NCI-H510A (cell line): Measurements from ENCODE around the gene SLC27A6.
"Not testable (repeated sequence)": the region's sequence is repeated elsewhere in the genome, so short reads cannot be mapped to it uniquely, and the experiment has no call there.

Source experiments
- DNase-seq: peaks from one replicate; lab custom pipeline; 2025; lab: John Stamatoyannopoulos, UW

SLC27A6 gene

GRCh38 chr5:129002527-129002842 lies 37.2 kb downstream of the SLC27A6 start:
- no peak for DNase-seq

GRCh38 chr5:129003232-129003631 lies 37.9 kb downstream of the SLC27A6 start:
- no peak for DNase-seq

GRCh38 chr5:129014185-129014584 lies 48.9 kb downstream of the SLC27A6 start:
- no peak for DNase-seq

GRCh38 chr5:129018837-129019236 lies 53.5 kb downstream of the SLC27A6 start:
- DNase-seq, result no peak

- DNase-seq, result no peak
These were observed 54.2 kb downstream of the SLC27A6 start for GRCh38 chr5:129019401-129019908.

- DNase-seq, result no peak
These were observed 55.4 kb downstream of the SLC27A6 start for GRCh38 chr5:129020683-129021082.

- DNase-seq, result no peak
These were observed 56.5 kb downstream of the SLC27A6 start for GRCh38 chr5:129021744-129022143.

GRCh38 chr5:129022599-129022998 lies 57.3 kb downstream of the SLC27A6 start:
- DNase-seq, result no peak

- no peak for DNase-seq
These were observed 62.0 kb downstream of the SLC27A6 start for GRCh38 chr5:129027260-129027659.

GRCh38 chr5:129031886-129032683 lies 66.8 kb downstream of the SLC27A6 start:
- DNase-seq, result no peak

GRCh38 chr5:129036257-129036656 lies 71.0 kb downstream of the SLC27A6 start:
- not testable (repeated sequence) for DNase-seq

- DNase-seq, result no peak
These were observed 76.1 kb downstream of the SLC27A6 start for GRCh38 chr5:129041196-129041881.

- no peak for DNase-seq
These were observed 77.0 kb downstream of the SLC27A6 start for GRCh38 chr5:129042306-129042705.

GRCh38 chr5:129043894-129044293 lies 78.6 kb downstream of the SLC27A6 start:
- no peak for DNase-seq

GRCh38 chr5:129046151-129046550 lies 80.9 kb downstream of the SLC27A6 start:
- no peak for DNase-seq

GRCh38 chr5:129048509-129048908 lies 83.2 kb downstream of the SLC27A6 start:
- DNase-seq, result no peak

- DNase-seq, result no peak
These were observed 84.0 kb downstream of the SLC27A6 start for GRCh38 chr5:129049126-129049799.

- DNase-seq, result no peak
These were observed 86.0 kb downstream of the SLC27A6 start for GRCh38 chr5:129051283-129051682.

- no peak for DNase-seq
These were observed 88.2 kb downstream of the SLC27A6 start for GRCh38 chr5:129053438-129053837.

- DNase-seq, result no peak
These were observed 92.0 kb downstream of the SLC27A6 start for GRCh38 chr5:129057329-129057728.

- no peak for DNase-seq
These were observed 96.6 kb downstream of the SLC27A6 start for GRCh38 chr5:129061849-129062248.

- no peak for DNase-seq
These were observed 98.3 kb downstream of the SLC27A6 start for GRCh38 chr5:129063483-129064113.
